NCI-H2171 treated with DMSO at 0.1 percent for 48 hours (cell line): ENCODE results near the gene SLC7A5.
"Not testable (repeated sequence)": the region's sequence is repeated elsewhere in the genome, so short reads cannot be mapped to it uniquely, and the experiment has no call there.

Experiments
- DNase-seq: peaks from one replicate; lab custom pipeline; 2025; lab: John Stamatoyannopoulos, UW

SLC7A5 gene

GRCh38 chr16:87834005-87834667, 35.2 kb downstream of the SLC7A5 start:
- no peak for DNase-seq

DNA sequence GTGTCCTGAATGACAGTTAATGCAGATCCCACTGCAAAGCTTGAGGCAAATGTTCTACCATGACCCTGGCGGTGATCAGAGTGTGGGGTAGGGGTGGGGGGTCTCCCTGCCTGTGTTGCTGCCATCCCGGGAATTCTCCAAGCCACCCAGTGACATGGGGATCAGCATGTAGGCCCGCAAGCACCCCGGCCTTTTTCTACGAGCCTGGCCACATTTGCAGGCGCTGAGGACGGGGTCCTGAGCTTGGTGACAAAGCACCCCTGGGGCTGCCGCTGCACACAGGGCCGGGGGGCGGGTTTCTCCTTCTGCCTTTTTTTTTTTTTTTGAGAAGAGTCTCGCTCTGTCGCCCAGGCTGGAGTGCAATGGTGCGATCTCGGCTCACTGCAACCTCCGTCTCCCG, 35.8 kb downstream of the SLC7A5 start:
- no peak for DNase-seq

- DNase-seq, result no peak
These were observed 36.4 kb downstream of the SLC7A5 start for GRCh38 chr16:87832741-87833502.

DNA sequence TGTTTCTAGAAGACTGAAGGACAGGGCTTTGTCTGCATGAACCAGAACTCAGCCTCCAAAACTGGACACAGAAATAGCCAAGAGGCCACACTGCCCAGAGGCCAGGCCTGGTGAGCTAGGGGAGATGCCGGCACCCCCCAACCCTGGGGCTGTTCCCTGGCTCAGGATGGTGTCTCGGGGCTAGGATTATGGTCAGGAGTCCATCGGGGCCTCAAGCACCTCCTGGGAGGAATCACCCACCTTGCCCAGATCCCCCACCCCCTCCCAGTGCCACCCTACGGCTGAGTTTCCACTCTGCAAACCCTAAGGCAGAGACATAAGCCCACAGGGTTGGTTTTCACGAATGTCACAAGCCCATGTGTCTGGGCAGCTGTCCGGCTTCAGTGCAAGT, 37.2 kb downstream of the SLC7A5 start:
- DNase-seq, result no peak

DNA sequence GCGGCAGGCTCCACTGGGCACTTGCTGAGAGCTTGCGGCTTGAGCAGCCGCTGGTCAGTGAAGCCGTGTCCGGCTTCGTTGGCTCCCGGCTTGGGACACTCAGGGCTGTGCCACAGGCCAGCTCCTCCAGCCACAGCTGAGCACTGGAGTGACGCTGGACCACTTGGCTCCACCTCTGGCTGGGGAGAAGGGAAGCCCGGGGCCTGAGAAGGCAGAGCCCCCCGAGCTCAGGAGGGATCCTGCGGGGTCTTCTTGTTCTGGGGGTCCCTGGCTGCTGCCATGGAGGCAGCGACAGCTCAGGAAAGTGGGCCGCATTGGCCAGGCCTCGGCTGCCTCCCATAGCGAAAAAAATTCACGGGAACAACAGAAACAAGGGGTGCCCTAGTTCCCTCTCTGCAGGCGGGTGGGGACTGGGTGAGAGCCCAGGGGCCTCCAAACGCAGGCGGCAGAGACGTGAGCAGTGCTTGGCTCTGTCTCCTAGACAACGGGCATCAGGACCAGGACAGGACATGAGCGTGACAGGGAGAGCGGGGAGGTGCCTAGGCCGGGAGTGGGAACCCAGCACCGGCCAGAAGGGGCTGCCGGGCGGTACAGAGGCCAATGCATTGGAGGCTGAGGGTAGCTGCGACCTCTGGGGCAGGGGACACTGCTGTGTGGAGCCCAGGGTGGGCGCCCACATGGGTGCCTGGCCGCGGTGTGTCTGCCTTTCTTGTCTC, 37.7 kb downstream of the SLC7A5 start:
- DNase-seq, result no peak

GRCh38 chr16:87830673-87831420, 38.5 kb downstream of the SLC7A5 start:
- DNase-seq, result no peak

GRCh38 chr16:87829988-87830672, 39.2 kb downstream of the SLC7A5 start:
- no peak for DNase-seq

DNA sequence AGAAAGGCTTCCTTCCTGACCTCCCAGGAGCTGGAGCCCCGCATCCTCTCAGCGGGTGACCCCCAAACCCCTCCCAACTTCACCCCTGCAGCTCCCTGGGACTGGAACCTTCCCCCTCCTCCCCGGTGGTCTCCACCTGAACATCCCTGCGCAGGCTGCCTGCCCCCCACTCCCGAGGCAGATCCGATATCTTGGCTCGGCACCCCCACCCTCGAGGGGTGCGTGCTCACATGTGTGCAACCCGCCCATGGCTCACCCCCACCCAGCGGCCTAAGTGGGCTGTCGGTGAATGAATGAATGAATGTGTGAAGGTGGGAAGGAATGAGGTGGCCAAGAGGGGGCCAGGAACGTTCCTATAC, 39.7 kb downstream of the SLC7A5 start:
- DNase-seq, result no peak

DNA sequence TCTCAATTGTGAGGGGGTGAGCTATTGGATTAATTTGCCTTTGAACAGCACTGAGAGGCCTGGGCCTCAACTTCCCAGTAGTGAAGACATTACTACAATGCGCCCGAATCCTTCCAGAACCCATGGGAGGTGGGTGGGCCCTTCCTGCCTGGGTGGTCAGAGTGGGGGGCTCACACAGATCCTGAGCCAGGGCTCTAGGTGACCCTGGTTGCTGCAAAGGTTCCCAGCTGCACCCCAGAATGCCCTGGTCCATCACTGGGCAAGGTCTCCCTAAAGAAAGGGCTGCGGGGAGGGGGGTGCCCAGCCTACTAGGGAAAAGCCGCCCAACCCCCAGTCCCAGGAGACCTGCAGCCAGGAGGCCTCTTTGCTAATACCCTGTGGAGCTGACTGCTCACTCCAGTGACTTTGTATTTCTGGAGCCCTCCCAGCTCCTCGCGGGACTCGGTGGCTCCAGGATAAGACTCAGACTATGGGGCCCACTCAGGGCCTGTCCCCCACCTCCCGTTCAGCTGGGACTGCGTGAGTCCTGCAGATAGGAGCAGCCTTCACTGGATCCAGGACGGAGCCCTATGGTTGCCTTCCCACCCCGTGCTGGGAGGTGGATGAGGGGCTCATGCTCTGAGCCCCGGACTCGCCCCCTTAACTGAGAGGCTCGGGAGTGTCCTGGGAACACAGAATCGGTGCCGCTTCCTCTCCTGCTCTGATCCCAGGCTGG, 40.2 kb downstream of the SLC7A5 start:
- peak; percentile 70 for DNase-seq

GRCh38 chr16:87828071-87828906, 41.0 kb downstream of the SLC7A5 start:
- DNase-seq, result peak; percentile 77

- DNase-seq, result not testable (repeated sequence)
These were observed 41.8 kb downstream of the SLC7A5 start for GRCh38 chr16:87827588-87827915.

DNA sequence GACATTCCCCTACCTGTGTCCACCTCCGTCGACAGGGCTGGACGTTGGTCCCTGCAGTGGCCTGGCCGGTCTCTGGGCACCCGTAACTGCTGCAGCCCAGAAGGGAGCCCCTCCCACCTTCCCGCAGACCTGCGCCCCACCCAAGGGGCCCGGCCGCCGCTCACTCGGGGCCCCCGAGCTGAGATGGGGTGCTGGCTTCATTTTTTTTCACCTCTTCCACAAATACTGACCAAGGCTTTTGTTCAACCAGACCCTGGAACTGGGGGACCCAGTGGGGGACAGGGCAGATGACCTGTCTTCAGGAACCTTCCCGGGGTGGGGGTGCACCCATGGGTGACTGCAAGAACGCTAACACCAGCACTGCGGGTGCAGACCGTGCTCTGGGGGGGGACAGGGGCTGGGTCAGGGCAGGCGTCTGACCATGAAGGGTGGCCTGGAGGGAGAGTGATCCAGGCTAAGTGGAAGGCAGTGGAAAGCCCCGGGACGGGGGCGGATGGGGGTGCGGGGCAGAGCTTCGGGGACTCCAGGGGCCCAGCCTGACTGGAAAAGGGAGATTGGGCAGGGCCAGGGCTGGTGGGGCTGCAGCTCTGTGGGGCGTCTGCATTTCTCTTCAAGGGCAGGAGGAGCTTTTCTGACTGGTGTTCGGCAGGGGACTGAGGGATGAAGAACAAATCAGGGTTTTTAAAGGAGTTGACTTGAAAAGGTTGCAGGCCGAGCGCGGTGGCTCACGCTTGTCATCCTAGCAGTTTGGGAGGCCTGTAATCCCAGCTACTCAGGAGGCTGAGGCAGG, 42.3 kb downstream of the SLC7A5 start:
- DNase-seq, result no peak

GRCh38 chr16:87826407-87826797, 42.9 kb downstream of the SLC7A5 start:
- DNase-seq, result not testable (repeated sequence)

DNA sequence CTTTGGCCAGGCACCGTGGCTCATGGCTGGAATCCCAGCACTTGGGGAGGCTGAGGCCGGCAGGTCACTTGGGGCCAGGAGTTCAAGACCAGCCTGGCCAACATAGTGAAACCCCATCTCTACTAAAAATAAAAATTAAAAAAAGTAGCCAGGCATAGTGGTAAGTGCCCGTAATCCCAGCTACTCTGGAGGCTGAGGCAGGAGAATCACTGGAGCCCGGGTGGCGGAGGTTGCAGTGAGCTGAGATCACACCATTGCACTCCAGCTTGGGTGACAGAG, 43.5 kb downstream of the SLC7A5 start:
- DNase-seq, result not testable (repeated sequence)

GRCh38 chr16:87824991-87825841, 44.1 kb downstream of the SLC7A5 start:
- DNase-seq, result no peak

DNA sequence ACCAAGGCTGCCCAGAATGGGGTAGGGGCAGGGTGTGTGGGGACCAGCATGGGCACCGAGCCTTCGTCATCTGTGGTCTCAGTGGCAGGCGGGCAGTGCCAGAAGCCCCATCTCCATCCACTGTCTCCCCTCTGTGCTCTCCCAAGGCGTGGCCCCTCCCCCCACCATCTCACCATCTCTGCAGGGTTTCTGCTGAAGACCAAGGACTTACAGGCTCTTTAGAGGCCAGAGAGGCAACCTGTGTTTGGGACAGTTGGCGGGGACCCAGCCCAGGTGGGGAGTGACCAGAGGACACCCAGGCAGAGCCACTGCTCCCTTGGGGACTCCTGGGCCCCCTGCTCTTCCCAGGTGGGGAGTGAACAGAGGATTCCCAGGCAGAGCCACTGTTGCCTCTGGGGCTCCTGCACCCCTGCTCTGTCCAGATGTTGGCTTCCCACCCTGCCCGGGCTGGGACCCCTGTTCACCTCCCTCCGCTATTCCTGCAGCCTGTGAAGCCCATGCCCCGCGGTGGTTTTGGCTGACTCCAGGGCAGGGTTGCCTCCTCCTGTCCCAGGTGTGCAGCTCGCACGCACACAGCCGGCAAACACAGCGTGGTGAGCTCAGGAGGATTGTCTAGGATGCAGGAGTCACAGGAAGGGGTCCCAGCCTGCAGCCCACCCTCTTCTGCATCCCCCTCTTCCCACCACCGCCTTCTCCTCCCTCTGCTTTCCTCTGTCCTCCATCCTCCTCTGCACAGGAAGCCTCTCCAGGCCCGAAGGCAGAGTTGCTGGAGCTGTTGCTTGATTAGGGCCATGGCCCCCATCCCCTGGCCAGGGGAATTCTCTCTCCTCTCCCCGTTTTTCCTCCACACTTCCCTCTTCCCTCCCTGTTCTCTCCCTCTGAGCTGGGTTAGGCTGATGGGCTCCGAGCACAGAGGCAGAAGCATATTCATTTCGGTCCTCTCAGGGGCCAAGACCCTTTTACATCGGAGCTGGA, 45.0 kb downstream of the SLC7A5 start:
- DNase-seq, result no peak

- DNase-seq, result no peak
These were observed 46.0 kb downstream of the SLC7A5 start for GRCh38 chr16:87823181-87823929.
